HEK293 (cell line): Measurements from ENCODE around the gene P4HA1.

Experiments
- CTCF ChIA-PET: fragments of 350-600 bp; formaldehyde crosslinking; extraction: SDS; loops from one replicate; lab custom pipeline; 2021; ENCODE audit warnings: antibody characterized with exemption; lab: Yijun Ruan, JAX
- POLR2A ChIA-PET: fragments of 300-600 bp; formaldehyde crosslinking; extraction: SDS; loops from one replicate; lab custom pipeline; 2020; ENCODE audit warnings: antibody characterized with exemption, inconsistent platforms; lab: Yijun Ruan, JAX
- H3K27ac ChIP-seq: fragments of 200-500 bp; sonication (Bioruptor generic); 2 replicates; pipeline ENCODE4 v1.5.1; 2014; ENCODE audit warnings: low read depth, low read length, control low read depth, inconsistent platforms; ENCODE audit errors: extremely low read depth
- H3K36me3 ChIP-seq, 2 experiments: fragments of 200-500 bp in 1 of 2; sonication (Bioruptor generic) in 1 of 2; 1 replicate in 1 of 2; 2 replicates in 1 of 2; pipeline ENCODE4 v1.5.1; 2014 to 2017; ENCODE audit warnings: inconsistent platforms in 2 of 2, low read length in 2 of 2; ENCODE audit not compliant: control insufficient read depth in 2 of 2, insufficient read depth in 1 of 2
- H3K4me1 ChIP-seq: fragments of 200-500 bp; sonication (Bioruptor generic); 2 replicates; pipeline ENCODE4 v1.5.1; 2014; ENCODE audit warnings: mild to moderate bottlenecking, low read length, inconsistent platforms; ENCODE audit not compliant: control insufficient read depth, insufficient read depth
- H3K4me3 ChIP-seq: 2 replicates; pipeline ENCODE4 v1.5.1; 2011; ENCODE audit warnings: low read depth, mild to moderate bottlenecking, control low read depth, low read length, moderate library complexity
- H3K9me3 ChIP-seq: fragments of 200-500 bp; sonication (Bioruptor generic); 2 replicates; pipeline ENCODE4 v1.5.1; 2014; ENCODE audit warnings: low read depth, low read length, inconsistent platforms; ENCODE audit not compliant: control insufficient read depth, insufficient read depth
- BCL11B ChIP-seq: fragments of 450-650 bp; formaldehyde crosslinking; IDR thresholded peaks from 2 replicates; pipeline ENCODE4 v1.5.1; 2016; ENCODE audit warnings: low read depth, missing biosample characterization, missing genetic modification characterization
- FEZF1 ChIP-seq: fragments of 450-650 bp; formaldehyde crosslinking; IDR thresholded peaks from 2 replicates; pipeline ENCODE4 v1.5.1; 2016; ENCODE audit warnings: missing biosample characterization, missing genetic modification characterization
- HOXD13 ChIP-seq: sonication (generic); formaldehyde crosslinking; IDR thresholded peaks from 2 replicates; pipeline ENCODE4 v1.8.0; 2022; ENCODE audit warnings: missing genetic modification reagents, borderline replicate concordance
- IKZF3 ChIP-seq: fragments of 450-650 bp; IDR thresholded peaks from 2 replicates; pipeline ENCODE4 v1.5.0; 2018; ENCODE audit warnings: missing biosample characterization, mild to moderate bottlenecking, missing genetic modification characterization, moderate library complexity
- KLF10 ChIP-seq: fragments of 450-650 bp; IDR thresholded peaks from 2 replicates; pipeline ENCODE4 v1.5.1; 2018; ENCODE audit warnings: missing biosample characterization, mild to moderate bottlenecking, missing genetic modification characterization
- KLF8 ChIP-seq: fragments of 450-650 bp; formaldehyde crosslinking; IDR thresholded peaks from 2 replicates; pipeline ENCODE4 v1.5.1; 2016; ENCODE audit warnings: missing biosample characterization, missing genetic modification characterization
- MEIS1 ChIP-seq: sonication (generic); formaldehyde crosslinking; IDR thresholded peaks from 2 replicates; pipeline ENCODE4 v1.8.1; 2022; ENCODE audit warnings: missing genetic modification reagents, mild to moderate bottlenecking, borderline replicate concordance
- MYNN ChIP-seq: fragments of 450-650 bp; formaldehyde crosslinking; IDR thresholded peaks from 2 replicates; pipeline ENCODE4 v1.5.1; 2016; ENCODE audit warnings: missing biosample characterization, missing genetic modification characterization, borderline replicate concordance
- MZF1 ChIP-seq: fragments of 450-650 bp; formaldehyde crosslinking; IDR thresholded peaks from 2 replicates; pipeline ENCODE4 v1.5.1; 2017; ENCODE audit warnings: missing biosample characterization, missing genetic modification characterization, borderline replicate concordance
- OSR2 ChIP-seq: fragments of 450-650 bp; formaldehyde crosslinking; IDR thresholded peaks from 2 replicates; pipeline ENCODE4 v1.5.1; 2016; ENCODE audit warnings: missing biosample characterization, missing genetic modification characterization
- SCRT1 ChIP-seq: fragments of 450-650 bp; formaldehyde crosslinking; IDR thresholded peaks from 2 replicates; pipeline ENCODE4 v1.5.1; 2016; ENCODE audit warnings: missing biosample characterization, missing genetic modification characterization, borderline replicate concordance
- SCRT2 ChIP-seq: fragments of 450-650 bp; formaldehyde crosslinking; IDR thresholded peaks from 2 replicates; pipeline ENCODE4 v1.5.1; 2016; ENCODE audit warnings: missing biosample characterization, missing genetic modification characterization
- SP7 ChIP-seq: fragments of 450-650 bp; formaldehyde crosslinking; IDR thresholded peaks from 2 replicates; pipeline ENCODE4 v1.5.1; 2016; ENCODE audit warnings: missing biosample characterization, missing genetic modification characterization
- ZBTB17 ChIP-seq: fragments of 450-650 bp; formaldehyde crosslinking; IDR thresholded peaks from 2 replicates; pipeline ENCODE4 v1.5.1; 2016; ENCODE audit warnings: missing biosample characterization, missing genetic modification characterization
- ZEB2 ChIP-seq: fragments of 450-650 bp; formaldehyde crosslinking; IDR thresholded peaks from 2 replicates; pipeline ENCODE4 v1.5.1; 2016; ENCODE audit warnings: missing biosample characterization, missing genetic modification characterization
- ZNF274 ChIP-seq, 2 experiments: fragments of 200-500 bp in 1 of 2; fragments of 450-650 bp in 1 of 2; sonication (Bioruptor generic) in 1 of 2; formaldehyde crosslinking in 1 of 2; IDR thresholded peaks; 2 replicates each; pipeline versions ENCODE4 v1.5.1 to v1.6.1; 2014 to 2016; ENCODE audit warnings: borderline replicate concordance in 1 of 2, inconsistent platforms in 1 of 2, low read length in 1 of 2, missing biosample characterization in 1 of 2, missing genetic modification characterization in 1 of 2
- ZNF366 ChIP-seq: fragments of 450-650 bp; formaldehyde crosslinking; conservative IDR thresholded peaks from 2 replicates; pipeline ENCODE4 v1.5.1; 2016; ENCODE audit warnings: missing biosample characterization, missing genetic modification characterization
- ZNF629 ChIP-seq: fragments of 450-650 bp; formaldehyde crosslinking; IDR thresholded peaks from 2 replicates; pipeline ENCODE4 v1.5.1; 2017; ENCODE audit warnings: missing biosample characterization, missing genetic modification characterization
- ZNF664 ChIP-seq: fragments of 450-650 bp; formaldehyde crosslinking; IDR thresholded peaks from 2 replicates; pipeline ENCODE4 v1.5.1; 2016; ENCODE audit warnings: missing biosample characterization, missing genetic modification characterization
- ZNF843 ChIP-seq: fragments of 450-650 bp; formaldehyde crosslinking; IDR thresholded peaks from 2 replicates; pipeline ENCODE4 v1.5.1; 2016; ENCODE audit warnings: missing biosample characterization, missing genetic modification characterization
- TF ChIP-seq, protein P1 (sequence below): fragments of 450-650 bp; formaldehyde crosslinking; IDR thresholded peaks from 2 replicates; pipeline ENCODE4 v1.5.1; 2016; ENCODE audit warnings: missing biosample characterization, missing genetic modification characterization
- TF ChIP-seq, protein P2 (sequence below): fragments of 450-650 bp; formaldehyde crosslinking; IDR thresholded peaks from 2 replicates; pipeline ENCODE4 v1.5.1; 2017; ENCODE audit warnings: missing biosample characterization, missing genetic modification characterization
- TF ChIP-seq, protein P3 (sequence below): fragments of 450-650 bp; formaldehyde crosslinking; IDR thresholded peaks from 2 replicates; pipeline ENCODE4 v1.5.1; 2017; ENCODE audit warnings: missing biosample characterization, missing genetic modification characterization
- TF ChIP-seq, protein P4 (sequence below): fragments of 450-650 bp; formaldehyde crosslinking; IDR thresholded peaks from 2 replicates; pipeline ENCODE4 v1.5.1; 2017; ENCODE audit warnings: missing biosample characterization, missing genetic modification characterization

Gene P4HA1

DNA sequence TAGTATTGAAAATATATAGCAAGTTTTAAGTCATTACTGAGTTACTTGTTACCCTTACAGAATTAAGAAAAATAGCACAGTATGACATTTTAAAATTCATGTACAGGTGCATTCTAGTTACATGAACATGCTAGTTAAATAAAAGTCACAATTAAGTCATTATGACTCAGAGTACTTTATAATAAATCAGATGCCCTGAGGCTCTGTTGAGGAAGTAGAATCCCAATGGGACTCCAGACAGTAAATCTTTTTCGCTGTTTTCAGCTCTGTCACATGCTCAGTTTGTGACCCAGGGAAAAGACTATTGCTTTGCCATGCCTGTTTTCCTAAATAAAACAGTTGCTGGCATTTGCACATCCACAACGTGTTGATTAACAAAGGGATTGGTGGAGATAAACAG is 34.6 kb upstream of the P4HA1 start:
- ChIA-PET POLR2A (no interaction called here), CTCF (no interaction called here)
- Histone ChIP-seq H3K27ac (no peak overlapping the region), H3K9me3 (no peaks in the 10 kb centered on the region), H3K4me1 (0 out of 2 replicates have a peak, but pooled peaks cover 3% of the 10 kb centered on the region), H3K36me3 (peaks cover 44 to 80% of the 10 kb centered on the region in 2 experiments), H3K4me3 (no peak overlapping the region)
- TF ChIP-seq ZEB2 (tag by site-specific recombination) (peak; percentile 83), FEZF1 (tag by site-specific recombination) (peak; percentile 66), HOXD13 (CRISPR knock-in tag) (no peak), OSR2 (tag by site-specific recombination) (no peak), ZNF629 (tag by site-specific recombination) (peak; percentile 51), MZF1 (tag by site-specific recombination) (no peak), IKZF3 (peak; percentile 64), ZNF366 (peak; percentile 54; the same call in 1 of the 2 replicates), SP7 (tag by site-specific recombination) (peak; percentile 82), KLF10 (tag by site-specific recombination) (peak; percentile 41), SCRT1 (tag by site-specific recombination) (0 out of 2 replicates have a peak, but pooled peaks have one; percentile 19), ZNF843 (tag by site-specific recombination) (peak; percentile 58; the same call in 1 of the 2 replicates), ZNF664 (tag by site-specific recombination) (0 out of 2 replicates have a peak, but pooled peaks have one; percentile 27), MEIS1 (no peak), ZNF274 (IDR thresholded peaks at IDR 0.05; ENCODE audit: low read length) (no peak), ZNF274 (tag by site-specific recombination; IDR thresholded peaks at IDR 0.05; ENCODE audit: borderline replicate concordance) (no peak), MYNN (tag by site-specific recombination) (peak; percentile 62; the same call in 1 of the 2 replicates), ZBTB17 (tag by site-specific recombination) (peak; percentile 60), BCL11B (tag by site-specific recombination) (0 out of 2 replicates have a peak, but pooled peaks have one; percentile 52), SCRT2 (peak; percentile 61), KLF8 (tag by site-specific recombination) (peak; percentile 31; the same call in 1 of the 2 replicates)
- TF ChIP-seq, protein P1, sequence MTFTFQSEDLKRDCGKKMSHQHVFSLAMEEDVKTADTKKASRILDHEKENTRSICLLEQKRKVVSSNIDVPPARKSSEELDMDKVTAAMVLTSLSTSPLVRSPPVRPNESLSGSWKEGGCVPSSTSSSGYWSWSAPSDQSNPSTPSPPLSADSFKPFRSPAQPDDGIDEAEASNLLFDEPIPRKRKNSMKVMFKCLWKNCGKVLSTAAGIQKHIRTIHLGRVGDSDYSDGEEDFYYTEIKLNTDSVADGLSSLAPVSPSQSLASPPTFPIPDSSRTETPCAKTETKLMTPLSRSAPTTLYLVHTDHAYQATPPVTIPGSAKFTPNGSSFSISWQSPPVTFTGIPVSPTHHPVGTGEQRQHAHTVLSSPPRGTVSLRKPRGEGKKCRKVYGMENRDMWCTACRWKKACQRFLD (tag by site-specific recombination): no peak
- TF ChIP-seq, protein P2, sequence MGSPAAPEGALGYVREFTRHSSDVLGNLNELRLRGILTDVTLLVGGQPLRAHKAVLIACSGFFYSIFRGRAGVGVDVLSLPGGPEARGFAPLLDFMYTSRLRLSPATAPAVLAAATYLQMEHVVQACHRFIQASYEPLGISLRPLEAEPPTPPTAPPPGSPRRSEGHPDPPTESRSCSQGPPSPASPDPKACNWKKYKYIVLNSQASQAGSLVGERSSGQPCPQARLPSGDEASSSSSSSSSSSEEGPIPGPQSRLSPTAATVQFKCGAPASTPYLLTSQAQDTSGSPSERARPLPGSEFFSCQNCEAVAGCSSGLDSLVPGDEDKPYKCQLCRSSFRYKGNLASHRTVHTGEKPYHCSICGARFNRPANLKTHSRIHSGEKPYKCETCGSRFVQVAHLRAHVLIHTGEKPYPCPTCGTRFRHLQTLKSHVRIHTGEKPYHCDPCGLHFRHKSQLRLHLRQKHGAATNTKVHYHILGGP (tag by site-specific recombination): peak; percentile 49; the same call in 1 of the 2 replicates
- TF ChIP-seq, protein P3, sequence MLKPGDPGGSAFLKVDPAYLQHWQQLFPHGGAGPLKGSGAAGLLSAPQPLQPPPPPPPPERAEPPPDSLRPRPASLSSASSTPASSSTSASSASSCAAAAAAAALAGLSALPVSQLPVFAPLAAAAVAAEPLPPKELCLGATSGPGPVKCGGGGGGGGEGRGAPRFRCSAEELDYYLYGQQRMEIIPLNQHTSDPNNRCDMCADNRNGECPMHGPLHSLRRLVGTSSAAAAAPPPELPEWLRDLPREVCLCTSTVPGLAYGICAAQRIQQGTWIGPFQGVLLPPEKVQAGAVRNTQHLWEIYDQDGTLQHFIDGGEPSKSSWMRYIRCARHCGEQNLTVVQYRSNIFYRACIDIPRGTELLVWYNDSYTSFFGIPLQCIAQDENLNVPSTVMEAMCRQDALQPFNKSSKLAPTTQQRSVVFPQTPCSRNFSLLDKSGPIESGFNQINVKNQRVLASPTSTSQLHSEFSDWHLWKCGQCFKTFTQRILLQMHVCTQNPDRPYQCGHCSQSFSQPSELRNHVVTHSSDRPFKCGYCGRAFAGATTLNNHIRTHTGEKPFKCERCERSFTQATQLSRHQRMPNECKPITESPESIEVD (tag by site-specific recombination): peak; percentile 83
- TF ChIP-seq, protein P4, sequence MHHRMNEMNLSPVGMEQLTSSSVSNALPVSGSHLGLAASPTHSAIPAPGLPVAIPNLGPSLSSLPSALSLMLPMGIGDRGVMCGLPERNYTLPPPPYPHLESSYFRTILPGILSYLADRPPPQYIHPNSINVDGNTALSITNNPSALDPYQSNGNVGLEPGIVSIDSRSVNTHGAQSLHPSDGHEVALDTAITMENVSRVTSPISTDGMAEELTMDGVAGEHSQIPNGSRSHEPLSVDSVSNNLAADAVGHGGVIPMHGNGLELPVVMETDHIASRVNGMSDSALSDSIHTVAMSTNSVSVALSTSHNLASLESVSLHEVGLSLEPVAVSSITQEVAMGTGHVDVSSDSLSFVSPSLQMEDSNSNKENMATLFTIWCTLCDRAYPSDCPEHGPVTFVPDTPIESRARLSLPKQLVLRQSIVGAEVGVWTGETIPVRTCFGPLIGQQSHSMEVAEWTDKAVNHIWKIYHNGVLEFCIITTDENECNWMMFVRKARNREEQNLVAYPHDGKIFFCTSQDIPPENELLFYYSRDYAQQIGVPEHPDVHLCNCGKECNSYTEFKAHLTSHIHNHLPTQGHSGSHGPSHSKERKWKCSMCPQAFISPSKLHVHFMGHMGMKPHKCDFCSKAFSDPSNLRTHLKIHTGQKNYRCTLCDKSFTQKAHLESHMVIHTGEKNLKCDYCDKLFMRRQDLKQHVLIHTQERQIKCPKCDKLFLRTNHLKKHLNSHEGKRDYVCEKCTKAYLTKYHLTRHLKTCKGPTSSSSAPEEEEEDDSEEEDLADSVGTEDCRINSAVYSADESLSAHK: 0 out of 2 replicates have a peak, but pooled peaks have one; percentile 55
